Thoracic aorta (tissue), 2 donors: ENCODE results near the gene FBLN7. TPM values are rescaled to one million over a fixed set of nuclear protein-coding genes. Genes with fewer than 3 reads are reported as not detected.

Source experiments
- ATAC-seq: fragments of 150-250 bp; one replicate; pipeline ENCODE4 v1.8.0; 2017; ENCODE audit warnings: low read depth; ENCODE audit not compliant: insufficient number of reproducible peaks, low FRiP score
- DNase-seq: peaks from one replicate; pipeline ENCODE4 v3.0.0-alpha.2; 2020; ENCODE audit warnings: low spot score
- H3K27ac ChIP-seq, 2 donors: fragments of 200-600 bp; sonication (generic); 1 replicate in 1 of 2; 2 replicates in 1 of 2; pipeline ENCODE4 v1.5.1; 2016; ENCODE audit warnings: mild to moderate bottlenecking in 2 of 2, moderate library complexity in 2 of 2
- H3K27me3 ChIP-seq: fragments of 200-600 bp; sonication (generic); replicated peaks from 2 replicates; pipeline ENCODE4 v1.6.0; 2016; ENCODE audit warnings: mild to moderate bottlenecking; ENCODE audit not compliant: insufficient read depth
- H3K36me3 ChIP-seq: fragments of 200-600 bp; sonication (generic); one replicate; pipeline ENCODE4 v1.5.1; 2016
- H3K4me1 ChIP-seq, 2 donors: fragments of 200-600 bp; sonication (generic); 1 replicate in 1 of 2; 2 replicates in 1 of 2; pipeline versions ENCODE4 v1.5.1 to v1.6.0; 2016; ENCODE audit warnings: low read depth in 2 of 2, mild to moderate bottlenecking in 1 of 2; ENCODE audit not compliant: control insufficient read depth in 1 of 2
- H3K4me3 ChIP-seq: fragments of 200-600 bp; sonication (generic); 2 replicates; pipeline ENCODE4 v1.5.1; 2016; ENCODE audit warnings: mild to moderate bottlenecking
- H3K9me3 ChIP-seq: fragments of 200-600 bp; sonication (generic); 2 replicates; pipeline ENCODE4 v1.5.1; 2016
- total RNA-seq, 2 donors: library from RNA; depleted of rRNA; stranded (reverse); fragments of >200 nt; gene quantifications; one replicate each; pipeline versions ENCODE4 v1.1.0 to v1.2.3, GENCODE V29; 2016
- TF ChIP-seq, protein P1 (sequence below): fragments of 200-600 bp; sonication (generic); IDR thresholded peaks from one replicate; pipeline ENCODE4 v1.5.1; 2019; ENCODE audit warnings: antibody characterized with exemption

Gene FBLN7
- total RNA-seq, 2 donors from 2014 or later, result 5.1 to 15.6 TPM

DNA sequence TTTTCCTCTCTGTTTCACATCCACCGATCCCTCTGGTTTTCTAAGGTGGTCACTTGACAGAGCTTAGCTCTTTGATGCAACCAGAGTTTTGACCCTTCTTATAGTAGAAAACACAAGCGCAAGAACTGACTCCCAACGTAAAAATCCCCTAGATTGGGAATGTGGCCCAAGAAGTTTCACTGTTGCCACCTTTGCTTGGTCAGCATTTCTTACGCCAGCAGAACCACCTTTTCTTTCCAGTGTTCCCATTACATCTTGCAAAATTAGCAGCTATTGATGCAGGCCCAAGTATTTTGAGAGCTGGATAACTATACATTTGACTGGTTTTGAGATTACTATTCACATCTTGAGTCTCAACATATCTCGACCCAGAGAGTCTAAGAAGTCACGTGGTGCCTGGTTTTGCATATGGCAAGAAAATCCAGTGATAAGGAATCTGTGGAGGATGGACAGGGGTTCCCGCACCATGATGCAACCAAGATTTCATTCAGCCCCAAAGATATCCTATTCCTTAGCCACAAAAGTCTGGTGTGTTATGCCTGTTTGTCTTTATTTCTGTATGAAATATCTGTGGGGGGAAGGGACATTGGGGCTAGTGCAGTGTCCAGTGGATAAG, 37.9 kb downstream of the FBLN7 start:
- ATAC-seq, result no peak
- DNase-seq, result no peak
- Histone ChIP-seq H3K27ac (no peak overlapping the region), H3K36me3 (peaks cover 3% of the 10 kb centered on the region), H3K4me3 (no peak overlapping the region), H3K4me1 (no peaks in the 10 kb centered on the region), H3K9me3 (no peaks in the 10 kb centered on the region), H3K27me3 (no peaks in the 10 kb centered on the region)
- TF ChIP-seq, protein P1, sequence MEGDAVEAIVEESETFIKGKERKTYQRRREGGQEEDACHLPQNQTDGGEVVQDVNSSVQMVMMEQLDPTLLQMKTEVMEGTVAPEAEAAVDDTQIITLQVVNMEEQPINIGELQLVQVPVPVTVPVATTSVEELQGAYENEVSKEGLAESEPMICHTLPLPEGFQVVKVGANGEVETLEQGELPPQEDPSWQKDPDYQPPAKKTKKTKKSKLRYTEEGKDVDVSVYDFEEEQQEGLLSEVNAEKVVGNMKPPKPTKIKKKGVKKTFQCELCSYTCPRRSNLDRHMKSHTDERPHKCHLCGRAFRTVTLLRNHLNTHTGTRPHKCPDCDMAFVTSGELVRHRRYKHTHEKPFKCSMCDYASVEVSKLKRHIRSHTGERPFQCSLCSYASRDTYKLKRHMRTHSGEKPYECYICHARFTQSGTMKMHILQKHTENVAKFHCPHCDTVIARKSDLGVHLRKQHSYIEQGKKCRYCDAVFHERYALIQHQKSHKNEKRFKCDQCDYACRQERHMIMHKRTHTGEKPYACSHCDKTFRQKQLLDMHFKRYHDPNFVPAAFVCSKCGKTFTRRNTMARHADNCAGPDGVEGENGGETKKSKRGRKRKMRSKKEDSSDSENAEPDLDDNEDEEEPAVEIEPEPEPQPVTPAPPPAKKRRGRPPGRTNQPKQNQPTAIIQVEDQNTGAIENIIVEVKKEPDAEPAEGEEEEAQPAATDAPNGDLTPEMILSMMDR, result no peak

DNA sequence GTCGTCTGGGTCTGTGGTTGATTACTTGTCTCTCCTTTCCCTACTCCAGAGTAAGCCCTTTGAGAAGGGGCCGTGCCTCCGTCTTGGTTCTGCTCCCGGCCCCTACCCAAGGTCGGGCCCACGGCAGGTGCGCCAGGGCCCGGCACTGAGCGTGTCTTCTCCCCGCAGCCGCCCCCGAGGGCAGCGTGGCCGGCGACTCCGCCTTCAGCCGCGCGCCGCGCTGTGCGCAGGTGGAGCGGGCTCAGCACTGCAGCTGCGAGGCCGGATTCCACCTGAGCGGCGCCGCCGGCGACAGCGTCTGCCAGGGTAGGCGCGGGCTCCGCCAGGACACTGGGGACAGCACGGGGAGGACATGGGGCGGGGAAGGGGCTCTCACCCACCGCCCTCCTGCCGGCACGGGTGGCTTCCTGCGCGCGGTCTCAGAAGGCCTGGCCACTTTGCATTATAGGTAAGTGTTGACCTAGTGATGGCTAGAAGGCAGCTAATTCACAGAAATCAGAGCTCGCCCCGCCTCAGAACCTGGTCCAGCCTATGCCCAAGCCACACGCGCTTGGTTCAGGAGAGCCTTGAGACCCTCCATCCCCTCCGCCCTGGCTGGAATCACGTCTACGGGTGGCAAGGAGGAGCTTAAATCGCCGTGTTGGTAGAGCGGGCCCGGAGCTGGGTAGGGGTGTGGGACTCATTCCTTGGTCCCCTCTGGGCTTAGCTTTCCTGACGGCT, 43.5 kb downstream of the FBLN7 start:
- ATAC-seq (no peak), DNase-seq (no peak)
- TF ChIP-seq, protein P1, result no peak
- no peak overlapping the region for H3K27ac ChIP-seq
- no peaks in the 10 kb centered on the region for H3K9me3 ChIP-seq
- H3K4me1 ChIP-seq, result no peaks in the 10 kb centered on the region
- H3K4me3 ChIP-seq, result no peak overlapping the region
- H3K36me3 ChIP-seq, result no peaks in the 10 kb centered on the region
- H3K27me3 ChIP-seq, result no peaks in the 10 kb centered on the region

DNA sequence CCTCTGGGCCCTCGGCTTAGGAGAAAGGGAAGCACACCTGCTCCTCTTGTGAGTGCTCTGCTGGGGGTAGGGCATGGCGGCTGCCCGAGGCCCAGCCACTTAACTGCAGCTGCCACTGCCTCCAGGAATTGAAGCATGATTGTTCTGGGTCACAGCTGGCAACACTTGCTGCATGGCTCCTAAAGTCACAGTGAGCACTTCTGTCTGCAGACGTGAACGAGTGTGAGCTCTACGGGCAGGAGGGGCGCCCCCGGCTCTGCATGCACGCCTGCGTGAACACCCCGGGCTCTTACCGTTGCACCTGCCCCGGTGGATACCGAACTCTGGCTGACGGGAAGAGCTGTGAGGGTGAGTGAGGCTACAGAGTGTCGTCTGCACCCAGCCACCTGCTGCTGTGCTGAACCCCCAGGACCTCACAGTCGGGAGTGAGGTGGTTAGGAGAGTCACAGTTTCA, 44.4 kb downstream of the FBLN7 start:
- ATAC-seq (no peak), DNase-seq (no peak)
- H3K4me3 ChIP-seq, result no peak overlapping the region
- H3K27ac ChIP-seq, result no peak overlapping the region
- no peaks in the 10 kb centered on the region for H3K9me3 ChIP-seq
- H3K27me3 ChIP-seq, result no peaks in the 10 kb centered on the region
- TF ChIP-seq, protein P1, result no peak
- H3K4me1 ChIP-seq, result no peaks in the 10 kb centered on the region
- H3K36me3 ChIP-seq, result no peaks in the 10 kb centered on the region

DNA sequence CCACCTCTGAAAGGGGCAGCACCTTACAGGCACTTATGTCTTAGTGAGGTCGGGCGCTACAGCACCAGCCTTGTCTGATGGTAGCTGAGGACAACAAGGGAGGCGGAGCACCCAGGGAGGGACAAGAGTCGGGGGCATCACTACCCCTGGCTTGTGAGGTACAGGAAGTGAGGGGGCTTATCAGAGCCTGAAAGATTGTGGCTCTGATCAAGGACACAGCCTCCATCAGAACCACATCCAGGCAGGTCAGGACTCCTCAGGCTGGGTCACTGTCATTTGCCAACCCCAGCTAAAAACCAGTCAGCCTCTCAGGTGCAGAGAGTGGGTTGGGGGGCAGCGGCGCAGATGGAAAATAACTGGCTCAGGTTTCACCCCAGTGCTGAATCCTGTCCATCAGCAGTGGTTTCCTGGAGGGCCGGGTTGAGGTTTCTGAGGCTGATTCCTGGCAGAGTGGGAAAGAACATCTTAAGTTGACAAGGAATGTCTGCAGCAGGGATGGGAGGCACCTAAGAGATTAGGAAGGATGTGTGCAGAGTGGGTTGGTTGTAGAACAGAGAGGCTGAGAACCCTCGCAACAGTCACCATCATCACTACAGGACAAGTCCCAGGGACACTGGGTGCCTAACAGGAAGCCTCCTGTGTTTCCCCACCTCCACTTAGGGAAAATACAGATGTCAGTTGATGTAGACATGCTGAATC, 45.3 kb downstream of the FBLN7 start:
- Histone ChIP-seq H3K4me1 (no peaks in the 10 kb centered on the region), H3K4me3 (no peak overlapping the region), H3K27me3 (no peaks in the 10 kb centered on the region), H3K9me3 (no peaks in the 10 kb centered on the region), H3K27ac (no peak overlapping the region), H3K36me3 (no peaks in the 10 kb centered on the region)
- DNase-seq (no peak), ATAC-seq (no peak)
- TF ChIP-seq, protein P1, result no peak

DNA sequence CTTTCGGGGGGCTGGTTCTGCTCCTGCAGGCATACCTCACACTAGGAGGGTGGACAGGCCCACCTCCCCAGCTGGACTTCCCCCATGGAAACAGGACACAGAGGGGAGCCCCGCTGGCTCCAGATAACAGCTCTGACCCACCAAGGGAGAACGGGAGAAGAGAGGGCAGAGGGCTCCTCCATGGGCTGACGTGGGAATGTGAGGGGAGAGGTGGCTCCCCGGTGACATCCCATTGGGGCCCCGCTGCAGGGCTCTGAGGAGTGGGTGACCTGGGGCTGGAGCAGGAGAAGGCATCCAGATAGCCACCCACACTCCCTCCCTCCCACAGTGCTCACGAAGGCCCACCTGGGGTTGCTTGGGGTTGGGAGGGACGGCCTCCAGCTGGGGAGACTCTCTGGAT, 45.9 kb downstream of the FBLN7 start:
- H3K4me3 ChIP-seq, result no peak overlapping the region
- no peaks in the 10 kb centered on the region for H3K9me3 ChIP-seq
- no peak overlapping the region for H3K27ac ChIP-seq
- DNase-seq (no peak), ATAC-seq (no peak)
- H3K36me3 ChIP-seq, result no peaks in the 10 kb centered on the region
- TF ChIP-seq, protein P1, result no peak
- H3K27me3 ChIP-seq, result no peaks in the 10 kb centered on the region
- no peaks in the 10 kb centered on the region for H3K4me1 ChIP-seq
